OCI-LY1 (cell line): ENCODE data around the gene TRAPPC5.

Source experiments
- H2AFZ ChIP-seq: fragments of 200-600 bp; sonication (generic), shearing (Covaris generic); 2 replicates; pipeline ENCODE4 v1.6.0; 2014; ENCODE audit warnings: antibody characterized with exemption, mild to moderate bottlenecking, low read length
- H3F3A ChIP-seq: fragments of 200-600 bp; sonication (generic), shearing (Covaris generic); 2 replicates; pipeline ENCODE4 v1.6.0; 2014; ENCODE audit warnings: mild to moderate bottlenecking, antibody characterized with exemption, low read length, moderate library complexity; ENCODE audit not compliant: insufficient read depth
- H3K27ac ChIP-seq: fragments of 200-600 bp; sonication (generic); 2 replicates; pipeline ENCODE4 v1.5.1; 2014; ENCODE audit warnings: low read length, mixed run types, mild to moderate bottlenecking, low read depth; ENCODE audit not compliant: poor library complexity, severe bottlenecking
- H3K27me3 ChIP-seq: fragments of 200-600 bp; sonication (generic); 2 replicates; pipeline ENCODE4 v1.6.0; 2014; ENCODE audit warnings: antibody characterized with exemption, mild to moderate bottlenecking, low read length, moderate library complexity; ENCODE audit not compliant: insufficient read depth
- H3K36me3 ChIP-seq: fragments of 200-600 bp; sonication (generic); 2 replicates; pipeline ENCODE4 v1.6.1; 2014; ENCODE audit warnings: mild to moderate bottlenecking, antibody characterized with exemption, low read length, moderate library complexity, mixed read lengths; ENCODE audit not compliant: insufficient read depth
- H3K4me1 ChIP-seq: fragments of 200-600 bp; sonication (generic); 2 replicates; pipeline ENCODE4 v1.5.1; 2014; ENCODE audit warnings: mild to moderate bottlenecking, low read length, moderate library complexity; ENCODE audit not compliant: insufficient read depth, severe bottlenecking
- H3K4me2 ChIP-seq: fragments of 200-600 bp; sonication (generic), shearing (Covaris generic); 2 replicates; pipeline ENCODE4 v1.6.1; 2014; ENCODE audit warnings: low read length
- H3K4me3 ChIP-seq: fragments of 200-600 bp; sonication (generic); 2 replicates; pipeline ENCODE4 v1.5.1; 2014; ENCODE audit warnings: low read length, low read depth, mild to moderate bottlenecking, mixed read lengths; ENCODE audit not compliant: poor library complexity, severe bottlenecking
- H3K79me2 ChIP-seq: fragments of 200-600 bp; shearing (Covaris generic); 2 replicates; pipeline ENCODE4 v1.6.1; 2016; ENCODE audit warnings: mixed run types, low read length, mixed read lengths; ENCODE audit not compliant: insufficient read depth
- H3K9ac ChIP-seq: fragments of 200-600 bp; sonication (generic), shearing (Covaris generic); 2 replicates; pipeline ENCODE4 v1.6.1; 2014; ENCODE audit warnings: mild to moderate bottlenecking, low read length, mixed read lengths
- H3K9me2 ChIP-seq: fragments of 200-600 bp; sonication (generic), shearing (Covaris generic); 2 replicates; pipeline ENCODE4 v1.6.1; 2014; ENCODE audit warnings: low read depth, mild to moderate bottlenecking, low read length, mixed read lengths
- H3K9me3 ChIP-seq: fragments of 200-600 bp; shearing (Covaris generic); 2 replicates; pipeline ENCODE4 v1.6.1; 2014; ENCODE audit warnings: low read length, mixed read lengths
- H4K20me1 ChIP-seq: fragments of 200-600 bp; sonication (generic), shearing (Covaris generic); 2 replicates; pipeline ENCODE4 v1.6.0; 2016; ENCODE audit warnings: mild to moderate bottlenecking, low read length; ENCODE audit not compliant: insufficient read depth
- CTCF ChIP-seq: fragments of 200-600 bp; sonication (generic), shearing (Covaris generic); IDR thresholded peaks from 2 replicates; pipeline ENCODE4 v1.5.1; 2017; ENCODE audit warnings: mild to moderate bottlenecking, antibody characterized with exemption, low read length, moderate library complexity, mixed read lengths
- EZH2 ChIP-seq: fragments of 200-600 bp; sonication (generic), shearing (Covaris generic); IDR thresholded peaks from 2 replicates; pipeline ENCODE4 v1.8.0; 2017; ENCODE audit warnings: borderline replicate concordance, mixed run types, mild to moderate bottlenecking, antibody characterized with exemption, low read length, moderate library complexity, mixed read lengths

Gene TRAPPC5

GRCh38 chr19:7633698-7634097 is 46.9 kb upstream of the TRAPPC5 start, which contains the start of gene PCP2:
Gene PCP2, minus strand, starts transcription at chr19:7633719. Its CDS starts 262 bp downstream, at chr19:7633457.
- TF ChIP-seq EZH2 = no peak
- TF ChIP-seq CTCF = no peak
- Histone ChIP-seq H3K4me2 (no peak within 1 kb of the TSS), H3K4me1 (peaks cover 26% of the 10 kb centered on the region), H3K4me3 (no peak within 1 kb of the TSS), H3K36me3 (no peaks in the 10 kb centered on the region; the same call in 1 of the 2 replicates), H3F3A (no peaks in the 10 kb centered on the region; the same call in 1 of the 2 replicates), H3K9me3 (no peaks in the 10 kb centered on the region), H3K9ac (no peak within 1 kb of the TSS), H3K9me2 (no peaks in the 10 kb centered on the region), H4K20me1 (no peaks in the 10 kb centered on the region), H3K27ac (no peak within 1 kb of the TSS), H3K79me2 (peaks cover 16% of the 10 kb centered on the region), H2AFZ (no peak within 1 kb of the TSS), H3K27me3 (no peaks in the 10 kb centered on the region)

- peaks cover 17% of the 10 kb centered on the region for H3K4me1 ChIP-seq
- no peaks in the 10 kb centered on the region for H3K9me3 ChIP-seq
- no peaks in the 10 kb centered on the region for H3K9me2 ChIP-seq
- no peaks in the 10 kb centered on the region for H4K20me1 ChIP-seq
- no peaks in the 10 kb centered on the region for H3K27me3 ChIP-seq
- H3K4me2 ChIP-seq = no peak overlapping the region
- no peak overlapping the region for H2AFZ ChIP-seq
- H3K4me3 ChIP-seq = no peak overlapping the region
- no peak for TF ChIP-seq CTCF
- no peak for TF ChIP-seq EZH2
- H3K27ac ChIP-seq = no peak overlapping the region
- no peaks in the 10 kb centered on the region; the same call in 1 of the 2 replicates for H3K36me3 ChIP-seq
- no peaks in the 10 kb centered on the region for H3K79me2 ChIP-seq
- no peaks in the 10 kb centered on the region; the same call in 1 of the 2 replicates for H3F3A ChIP-seq
- no peak overlapping the region for H3K9ac ChIP-seq
Measured at GRCh38 chr19:7635670-7636069, 45.0 kb upstream of the TRAPPC5 start.

- Histone ChIP-seq H3K4me1 (peaks cover 13% of the 10 kb centered on the region), H3K27me3 (no peaks in the 10 kb centered on the region), H2AFZ (no peak overlapping the region), H3K4me3 (peak overlapping the region; percentile 100), H3K27ac (no peak overlapping the region), H3K79me2 (no peaks in the 10 kb centered on the region), H3F3A (no peaks in the 10 kb centered on the region; the same call in 1 of the 2 replicates), H3K4me2 (peak overlapping the region; percentile 99), H3K9me2 (no peaks in the 10 kb centered on the region), H3K9ac (no peak overlapping the region), H3K9me3 (no peaks in the 10 kb centered on the region), H3K36me3 (no peaks in the 10 kb centered on the region; the same call in 1 of the 2 replicates), H4K20me1 (no peaks in the 10 kb centered on the region)
- TF ChIP-seq EZH2 (no peak), CTCF (no peak)
Measured at GRCh38 chr19:7636317-7636690, 44.3 kb upstream of the TRAPPC5 start.
